GM12801 (cell line): ENCODE data around the gene FSD1L.

Experiments used
- CTCF ChIP-seq: IDR thresholded peaks from one replicate; pipeline ENCODE4 v1.5.1; 2011; ENCODE audit warnings: control low read depth; ENCODE audit not compliant: insufficient read length; ENCODE audit errors: extremely low read depth

FSD1L gene

GRCh38 chr9:105447814-105448812 is at the start of gene FSD1L:
TSS of gene FSD1L (plus strand) at chr9:105448034. CDS start at chr9:105448221, 187 bp downstream.
- TF ChIP-seq CTCF, result no peak

GRCh38 chr9:105399117-105399516 is 48.7 kb upstream of the FSD1L start:
- no peak for TF ChIP-seq CTCF

- no peak for TF ChIP-seq CTCF
Measured at GRCh38 chr9:105401651-105402050, 46.2 kb upstream of the FSD1L start.

- TF ChIP-seq CTCF, result no peak
Measured at GRCh38 chr9:105403552-105404248, 44.1 kb upstream of the FSD1L start.

GRCh38 chr9:105405514-105406131 is 42.2 kb upstream of the FSD1L start:
- no peak for TF ChIP-seq CTCF

- no peak for TF ChIP-seq CTCF
Measured at GRCh38 chr9:105406369-105406768, 41.5 kb upstream of the FSD1L start.

GRCh38 chr9:105413525-105413924 is 34.3 kb upstream of the FSD1L start:
- TF ChIP-seq CTCF, result no peak
